ENCODE measurements around the gene FAM89B. TPM values are rescaled to one million over a fixed set of nuclear protein-coding genes. Genes with fewer than 3 reads are reported as not detected.

Gene FAM89B
- total and polyA plus RNA-seq, 2 donors (not counting 1 experiment from before 2014, with no cell fraction given) = 17.5 to 18.2 TPM

DNA sequence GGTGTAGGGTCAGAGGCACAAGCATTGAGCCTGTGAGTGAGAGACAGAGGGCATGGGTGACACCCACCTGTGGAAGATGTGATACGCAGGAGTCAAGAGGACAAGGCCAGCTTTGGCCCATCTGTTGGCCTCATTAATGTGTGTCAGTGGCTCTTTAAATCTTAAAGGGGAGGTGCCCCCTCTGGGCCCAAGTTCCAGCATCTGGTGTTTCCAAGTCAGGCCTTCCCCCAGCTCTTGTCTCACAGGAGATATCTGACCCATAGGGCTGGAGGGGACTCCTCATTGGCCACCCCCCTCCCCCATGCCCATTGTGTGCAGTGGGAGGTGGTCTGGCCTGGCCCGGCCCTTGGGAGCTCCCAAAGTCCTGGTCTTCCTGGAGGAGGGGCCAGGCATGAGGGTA lies 14.3 kb downstream of the FAM89B start:
- Histone ChIP-seq H3K36me3 (ENCODE audit: control insufficient read depth, insufficient read depth, low read length) (peaks cover 14% of the 10 kb centered on the region), H3K79me2 (ENCODE audit: control insufficient read depth, insufficient read depth, low read length) (no peaks in the 10 kb centered on the region), H3K9ac (ENCODE audit: insufficient read depth, low read length) (no peak overlapping the region), H3K27me3 (ENCODE audit: control insufficient read depth, insufficient read depth, low read length) (no peaks in the 10 kb centered on the region), H3K9me3 (ENCODE audit: control insufficient read depth, insufficient read depth, low read depth, low read length) (no peaks in the 10 kb centered on the region), H3K27ac (ENCODE audit: insufficient read depth, low read length) (no peak overlapping the region), H3K4me3 (replicated peaks in 1 of 4; ENCODE audit: control extremely low read depth in 1 of 4, insufficient read depth in 1 of 4, low read depth in 3 of 4, low read length in 4 of 4) (no peak overlapping the region), H2AFZ (ENCODE audit: low read length) (no peak overlapping the region), H3K4me1 (ENCODE audit: control insufficient read depth, extremely low read depth, insufficient read depth, low read length) (peaks cover 8% of the 10 kb centered on the region), H3K4me2 (ENCODE audit: extremely low read depth, insufficient read depth, low read length) (no peak overlapping the region), H4K20me1 (ENCODE audit: control insufficient read depth, extremely low read depth, insufficient read depth, low read length) (no peaks in the 10 kb centered on the region)
- DNase-seq (ENCODE audit: low read depth in 2 of 2) = peak in 1 of 2 donors; percentile 26
- TF ChIP-seq, protein P1, sequence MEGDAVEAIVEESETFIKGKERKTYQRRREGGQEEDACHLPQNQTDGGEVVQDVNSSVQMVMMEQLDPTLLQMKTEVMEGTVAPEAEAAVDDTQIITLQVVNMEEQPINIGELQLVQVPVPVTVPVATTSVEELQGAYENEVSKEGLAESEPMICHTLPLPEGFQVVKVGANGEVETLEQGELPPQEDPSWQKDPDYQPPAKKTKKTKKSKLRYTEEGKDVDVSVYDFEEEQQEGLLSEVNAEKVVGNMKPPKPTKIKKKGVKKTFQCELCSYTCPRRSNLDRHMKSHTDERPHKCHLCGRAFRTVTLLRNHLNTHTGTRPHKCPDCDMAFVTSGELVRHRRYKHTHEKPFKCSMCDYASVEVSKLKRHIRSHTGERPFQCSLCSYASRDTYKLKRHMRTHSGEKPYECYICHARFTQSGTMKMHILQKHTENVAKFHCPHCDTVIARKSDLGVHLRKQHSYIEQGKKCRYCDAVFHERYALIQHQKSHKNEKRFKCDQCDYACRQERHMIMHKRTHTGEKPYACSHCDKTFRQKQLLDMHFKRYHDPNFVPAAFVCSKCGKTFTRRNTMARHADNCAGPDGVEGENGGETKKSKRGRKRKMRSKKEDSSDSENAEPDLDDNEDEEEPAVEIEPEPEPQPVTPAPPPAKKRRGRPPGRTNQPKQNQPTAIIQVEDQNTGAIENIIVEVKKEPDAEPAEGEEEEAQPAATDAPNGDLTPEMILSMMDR (conservative IDR thresholded peaks at IDR 0.05 in 1 of 2, IDR thresholded peaks at IDR 0.05 in 1 of 2; ENCODE audit: low read depth in 1 of 2, low read length in 2 of 2) = no peak
- TF ChIP-seq EZH2 (IDR thresholded peaks at IDR 0.05; ENCODE audit: low read length, missing control alignments) = no peak

GRCh38 chr11:65588199-65589054 lies 16.1 kb downstream of the FAM89B start:
- H3K27ac ChIP-seq (ENCODE audit: insufficient read depth, low read length) = peak overlapping the region; percentile 14

More at GRCh38 chr11:65588199-65589054, 16.1 kb downstream of the FAM89B start:
- Histone ChIP-seq H3K79me2 (ENCODE audit: control insufficient read depth, insufficient read depth, low read length) (no peaks in the 10 kb centered on the region), H3K4me3 (replicated peaks in 1 of 4; ENCODE audit: control extremely low read depth in 1 of 4, insufficient read depth in 1 of 4, low read depth in 3 of 4, low read length in 4 of 4) (no peak overlapping the region), H3K9ac (ENCODE audit: insufficient read depth, low read length) (no peak overlapping the region), H3K4me1 (ENCODE audit: control insufficient read depth, extremely low read depth, insufficient read depth, low read length) (peaks cover 8% of the 10 kb centered on the region), H3K4me2 (ENCODE audit: extremely low read depth, insufficient read depth, low read length) (no peak overlapping the region), H3K9me3 (ENCODE audit: control insufficient read depth, insufficient read depth, low read depth, low read length) (no peaks in the 10 kb centered on the region), H2AFZ (ENCODE audit: low read length) (no peak overlapping the region), H3K27me3 (ENCODE audit: control insufficient read depth, insufficient read depth, low read length) (no peaks in the 10 kb centered on the region), H4K20me1 (ENCODE audit: control insufficient read depth, extremely low read depth, insufficient read depth, low read length) (no peaks in the 10 kb centered on the region), H3K36me3 (ENCODE audit: control insufficient read depth, insufficient read depth, low read length) (peaks cover 16% of the 10 kb centered on the region)
- TF ChIP-seq, protein P1 (conservative IDR thresholded peaks at IDR 0.05 in 1 of 2, IDR thresholded peaks at IDR 0.05 in 1 of 2; ENCODE audit: low read depth in 1 of 2, low read length in 2 of 2) = peak; percentile 11 to 52
- no peak for TF ChIP-seq EZH2 (IDR thresholded peaks at IDR 0.05; ENCODE audit: low read length, missing control alignments)
- DNase-seq (ENCODE audit: low read depth in 2 of 2) = peak; percentile 29 to 52

All from fibroblast of lung (primary cell).